ENCODE results near the gene ZFAND3.

DNA sequence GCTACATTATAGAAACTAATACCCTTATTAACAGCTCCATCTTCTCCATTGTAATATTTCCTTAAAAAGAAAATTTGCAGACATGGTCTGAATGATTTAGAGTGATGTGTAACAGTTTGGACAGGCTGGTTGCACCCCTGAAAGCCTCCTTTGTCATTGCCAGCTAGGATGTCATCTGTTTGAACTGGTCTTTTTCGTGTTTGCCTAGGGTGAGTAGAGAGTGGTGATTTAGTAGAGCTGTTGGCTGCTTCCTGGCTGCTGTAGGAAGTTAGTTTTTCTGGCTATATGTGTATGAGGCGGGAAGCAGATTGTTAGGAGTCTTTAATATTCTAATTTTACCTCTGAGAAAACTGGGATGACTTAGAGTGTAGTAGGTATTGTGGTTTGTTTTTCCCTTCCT, 101.1 kb downstream of the ZFAND3 start:
- TF ChIP-seq, protein P1, sequence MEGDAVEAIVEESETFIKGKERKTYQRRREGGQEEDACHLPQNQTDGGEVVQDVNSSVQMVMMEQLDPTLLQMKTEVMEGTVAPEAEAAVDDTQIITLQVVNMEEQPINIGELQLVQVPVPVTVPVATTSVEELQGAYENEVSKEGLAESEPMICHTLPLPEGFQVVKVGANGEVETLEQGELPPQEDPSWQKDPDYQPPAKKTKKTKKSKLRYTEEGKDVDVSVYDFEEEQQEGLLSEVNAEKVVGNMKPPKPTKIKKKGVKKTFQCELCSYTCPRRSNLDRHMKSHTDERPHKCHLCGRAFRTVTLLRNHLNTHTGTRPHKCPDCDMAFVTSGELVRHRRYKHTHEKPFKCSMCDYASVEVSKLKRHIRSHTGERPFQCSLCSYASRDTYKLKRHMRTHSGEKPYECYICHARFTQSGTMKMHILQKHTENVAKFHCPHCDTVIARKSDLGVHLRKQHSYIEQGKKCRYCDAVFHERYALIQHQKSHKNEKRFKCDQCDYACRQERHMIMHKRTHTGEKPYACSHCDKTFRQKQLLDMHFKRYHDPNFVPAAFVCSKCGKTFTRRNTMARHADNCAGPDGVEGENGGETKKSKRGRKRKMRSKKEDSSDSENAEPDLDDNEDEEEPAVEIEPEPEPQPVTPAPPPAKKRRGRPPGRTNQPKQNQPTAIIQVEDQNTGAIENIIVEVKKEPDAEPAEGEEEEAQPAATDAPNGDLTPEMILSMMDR (IDR thresholded peaks at IDR 0.05; ENCODE audit: insufficient read depth, low read depth, low read length) = no peak
- TF ChIP-seq EZH2 (IDR thresholded peaks at IDR 0.05; ENCODE audit: insufficient read depth, low read length) = no peak

All from astrocyte (in vitro differentiated cells and primary cell).